B cell (primary cell): ENCODE results near the gene APOD. TPM values are rescaled to one million over a fixed set of nuclear protein-coding genes. Genes with fewer than 3 reads are reported as not detected.

Source experiments
- ATAC-seq: fragments of 200-7000 bp; cut with Tn5 transposase; one replicate; pipeline ENCODE4 v1.10.0; 2021; ENCODE audit warnings: low read depth, mild to moderate bottlenecking, moderate number of reproducible peaks, moderate library complexity
- CTCF ChIA-PET: fragments of 350-600 bp; sonication (Branson Sonifier 250); formaldehyde crosslinking; loops from one replicate; lab custom pipeline; 2021; ENCODE audit warnings: antibody characterized with exemption, inconsistent platforms; lab: Charles Lee
- POLR2A ChIA-PET: fragments of 350-600 bp; sonication (Branson Sonifier 250); formaldehyde crosslinking; loops from one replicate; lab custom pipeline; 2021; ENCODE audit warnings: antibody characterized with exemption; lab: Charles Lee
- DNase-seq: peaks from one replicate; pipeline ENCODE4 v3.0.0; 2013
- H2AFZ ChIP-seq: 2 replicates; pipeline ENCODE4 v1.6.1; 2012; ENCODE audit warnings: mild to moderate bottlenecking, low read depth, low read length; ENCODE audit not compliant: insufficient read depth, poor library complexity, severe bottlenecking
- H3K27ac ChIP-seq, 2 donors: 1 replicate in 1 of 2; 2 replicates in 1 of 2; pipeline ENCODE4 v1.5.1; 2012 to 2013; ENCODE audit warnings: low read length in 2 of 2, mild to moderate bottlenecking in 2 of 2, moderate library complexity in 1 of 2
- H3K27me3 ChIP-seq, 4 experiments: fragments of 200-600 bp in 1 of 4; sonication (generic) in 1 of 4; replicated peaks in 1 of 4; 1 replicate in 2 of 4; 2 replicates in 2 of 4; pipeline versions ENCODE4 v1.6.1 to v1.7.0; 2013 to 2016; ENCODE audit warnings: low read length in 3 of 4, mild to moderate bottlenecking in 2 of 4, mixed read lengths in 1 of 4, moderate library complexity in 1 of 4; ENCODE audit not compliant: insufficient read depth in 4 of 4, control insufficient read depth in 3 of 4; ENCODE audit errors: control extremely low read depth in 1 of 4
- H3K36me3 ChIP-seq, 2 experiments: replicated peaks in 1 of 2; 1 replicate in 1 of 2; 2 replicates in 1 of 2; pipeline versions ENCODE4 v1.6.1 to v1.7.1; 2013; ENCODE audit warnings: low read length in 1 of 2; ENCODE audit not compliant: insufficient read depth in 2 of 2, control insufficient read depth in 1 of 2; ENCODE audit errors: control extremely low read depth in 1 of 2, extremely low read depth in 1 of 2
- H3K4me1 ChIP-seq, 2 donors: fragments of 200-600 bp in 1 of 2; sonication (generic) in 1 of 2; 1 replicate in 1 of 2; 2 replicates in 1 of 2; pipeline versions ENCODE4 v1.5.1 to v1.6.1; 2013 to 2017; ENCODE audit warnings: low read length in 2 of 2; ENCODE audit not compliant: control insufficient read depth in 2 of 2, insufficient read depth in 2 of 2
- H3K4me2 ChIP-seq: replicated peaks from 2 replicates; pipeline ENCODE3; 2012; ENCODE audit warnings: mild to moderate bottlenecking, low read depth, low read length; ENCODE audit not compliant: poor library complexity, severe bottlenecking
- H3K4me3 ChIP-seq, 5 experiments: fragments of 200-600 bp in 1 of 5; sonication (generic) in 1 of 5; 1 replicate in 3 of 5; 2 replicates in 2 of 5; pipeline versions ENCODE4 v1.5.1 to v1.7.0; 2011 to 2016; ENCODE audit warnings: low read length in 4 of 5, mild to moderate bottlenecking in 4 of 5, low read depth in 2 of 5, control low read depth in 1 of 5, moderate library complexity in 1 of 5; ENCODE audit not compliant: insufficient read depth in 1 of 5; ENCODE audit errors: control extremely low read depth in 1 of 5, extremely low read depth in 1 of 5
- H3K79me2 ChIP-seq: fragments of 200-600 bp; sonication (generic); one replicate; pipeline ENCODE4 v1.6.0; 2016; ENCODE audit warnings: low read length; ENCODE audit not compliant: control insufficient read depth, insufficient read depth
- H3K9ac ChIP-seq: fragments of 200-600 bp; sonication (generic); 2 replicates; pipeline ENCODE4 v1.6.1; 2017; ENCODE audit warnings: mild to moderate bottlenecking, low read length, moderate library complexity
- H3K9me3 ChIP-seq, 3 donors: one replicate each; pipeline versions ENCODE4 v1.6.1 to v1.7.1; 2013; ENCODE audit warnings: low read length in 2 of 3; ENCODE audit not compliant: control insufficient read depth in 2 of 3, insufficient read depth in 1 of 3; ENCODE audit errors: control extremely low read depth in 1 of 3
- H4K20me1 ChIP-seq: 2 replicates; pipeline ENCODE4 v1.6.0; 2012; ENCODE audit warnings: mild to moderate bottlenecking, low read length; ENCODE audit not compliant: insufficient read depth, control insufficient read depth, poor library complexity, severe bottlenecking
- H3K27ac Mint-ChIP-seq: one replicate; pipeline ENCODE4 v1.8.0; 2021; ENCODE audit warnings: mixed read lengths
- H3K27me3 Mint-ChIP-seq: one replicate; pipeline ENCODE4 v1.8.0; 2021; ENCODE audit warnings: mixed read lengths
- H3K4me1 Mint-ChIP-seq: one replicate; pipeline ENCODE4 v1.8.0; 2021; ENCODE audit warnings: mixed read lengths
- H3K4me3 Mint-ChIP-seq: one replicate; pipeline ENCODE4 v1.8.0; 2021; ENCODE audit warnings: mixed read lengths
- H3K9me3 Mint-ChIP-seq: one replicate; pipeline ENCODE4 v1.8.0; 2022; ENCODE audit warnings: mixed read lengths; ENCODE audit not compliant: insufficient read depth
- EZH2 ChIP-seq: IDR thresholded peaks from 2 replicates; pipeline ENCODE4 v1.6.1; 2012; ENCODE audit warnings: borderline replicate concordance, low read depth, mild to moderate bottlenecking, moderate library complexity, low read length; ENCODE audit not compliant: insufficient read depth, poor library complexity, severe bottlenecking
- WGBS: methylation state at CpG from one replicate; pipeline ENCODE4 v1.1.5; 2013; ENCODE audit warnings: missing lambda C conversion rate; ENCODE audit not compliant: insufficient coverage; 5-methylcytosine and 5-hydroxymethylcytosine counted together
- intact Hi-C: fragments of 100-400 bp; cut with micrococcal nuclease; formaldehyde crosslinking; loops from one replicate; pipeline ENCODE4 v1.10.0; 2022
- polyA plus RNA-seq: library from polyadenylated mRNA; depleted of rRNA; stranded (reverse); fragments of >200 nt; gene quantifications from 2 replicates; pipeline ENCODE4 v1.2.3, GENCODE V29; 2012
- total RNA-seq, 2 donors: library from RNA; stranded (reverse); fragments of 120-200 nt in 1 of 2; gene quantifications; 1 replicate in 1 of 2; 2 replicates in 1 of 2; pipeline versions ENCODE4 v1.2.3 to v1.2.4, GENCODE V29; 2013 to 2022
- TF ChIP-seq, protein P1 (sequence below): fragments of 200-600 bp; IDR thresholded peaks from one replicate; pipeline ENCODE4 v1.8.0; 2022; ENCODE audit warnings: antibody characterized with exemption, mild to moderate bottlenecking

Gene APOD
- total and polyA plus RNA-seq, 2 donors (not counting 1 experiment from before 2014, with no cell fraction given), result 0.59 TPM; not detected in 1

DNA sequence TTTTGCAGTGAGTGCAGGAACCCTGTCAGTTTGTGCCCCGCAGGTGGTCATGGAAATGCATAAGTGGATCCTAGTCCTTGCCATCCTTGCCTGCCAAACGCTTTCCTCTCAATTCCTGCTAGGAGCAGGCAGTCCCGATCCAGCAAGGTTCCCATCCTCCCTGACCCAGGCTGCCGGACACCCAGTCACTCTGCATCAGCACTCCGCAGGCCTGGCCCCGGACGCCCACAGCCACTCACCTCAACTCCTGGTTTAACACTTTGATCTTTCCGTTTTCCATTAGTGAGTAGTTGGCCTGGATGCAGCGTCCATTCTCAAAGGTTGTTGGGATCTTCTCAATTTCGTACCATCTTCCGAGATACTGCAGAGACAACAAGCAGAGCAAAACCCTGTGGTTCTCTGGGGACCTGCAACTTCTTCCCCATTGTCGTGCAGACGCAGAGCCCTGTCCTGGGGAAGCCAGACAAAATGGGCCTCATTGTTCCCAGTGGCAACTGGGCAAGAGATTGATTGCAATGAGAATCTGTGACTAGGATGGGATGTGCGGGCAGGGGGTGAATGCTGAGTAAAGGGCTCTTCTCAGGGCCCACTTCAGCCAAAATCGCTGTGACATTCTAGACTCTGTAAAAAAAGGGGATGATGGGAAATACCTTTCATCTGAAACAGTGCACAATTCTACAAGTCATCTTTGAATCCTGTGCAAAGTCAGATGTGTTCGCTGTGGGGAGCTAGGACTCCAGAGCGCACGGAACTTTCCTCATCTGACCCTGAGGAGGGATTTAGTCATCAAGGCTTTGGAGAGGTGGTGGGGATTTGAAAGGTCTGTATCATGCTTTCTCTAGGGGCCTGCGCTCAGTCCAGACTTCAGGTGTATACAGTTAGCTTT, 9.9 kb downstream of the APOD start:
- Mint-ChIP-seq H3K4me1 (peaks cover 14% of the 10 kb centered on the region), H3K27ac (no peak overlapping the region), H3K4me3 (no peak overlapping the region), H3K27me3 (no peaks in the 10 kb centered on the region), H3K9me3 (no peaks in the 10 kb centered on the region)
- ChIA-PET CTCF (no interaction called here), POLR2A (no interaction called here)
- Histone ChIP-seq H3K36me3 (no peaks in the 10 kb centered on the region), H3K9ac (no peak overlapping the region), H3K27ac (no peak overlapping the region), H3K27me3 (no peaks in the 10 kb centered on the region), H3K4me1 (peaks cover 0 to 10% of the 10 kb centered on the region in 2 donors), H3K79me2 (no peaks in the 10 kb centered on the region), H3K4me3 (no peak overlapping the region), H3K9me3 (no peaks in the 10 kb centered on the region), H4K20me1 (no peaks in the 10 kb centered on the region), H2AFZ (no peak overlapping the region), H3K4me2 (no peak overlapping the region)
- DNase-seq, result no peak
- no peak for ATAC-seq
- intact Hi-C loops, result no loop called here
- TF ChIP-seq EZH2, result no peak
- TF ChIP-seq, protein P1, sequence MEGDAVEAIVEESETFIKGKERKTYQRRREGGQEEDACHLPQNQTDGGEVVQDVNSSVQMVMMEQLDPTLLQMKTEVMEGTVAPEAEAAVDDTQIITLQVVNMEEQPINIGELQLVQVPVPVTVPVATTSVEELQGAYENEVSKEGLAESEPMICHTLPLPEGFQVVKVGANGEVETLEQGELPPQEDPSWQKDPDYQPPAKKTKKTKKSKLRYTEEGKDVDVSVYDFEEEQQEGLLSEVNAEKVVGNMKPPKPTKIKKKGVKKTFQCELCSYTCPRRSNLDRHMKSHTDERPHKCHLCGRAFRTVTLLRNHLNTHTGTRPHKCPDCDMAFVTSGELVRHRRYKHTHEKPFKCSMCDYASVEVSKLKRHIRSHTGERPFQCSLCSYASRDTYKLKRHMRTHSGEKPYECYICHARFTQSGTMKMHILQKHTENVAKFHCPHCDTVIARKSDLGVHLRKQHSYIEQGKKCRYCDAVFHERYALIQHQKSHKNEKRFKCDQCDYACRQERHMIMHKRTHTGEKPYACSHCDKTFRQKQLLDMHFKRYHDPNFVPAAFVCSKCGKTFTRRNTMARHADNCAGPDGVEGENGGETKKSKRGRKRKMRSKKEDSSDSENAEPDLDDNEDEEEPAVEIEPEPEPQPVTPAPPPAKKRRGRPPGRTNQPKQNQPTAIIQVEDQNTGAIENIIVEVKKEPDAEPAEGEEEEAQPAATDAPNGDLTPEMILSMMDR, result no peak
- WGBS, result 96% methylated on average over 19 of the region's 19 CpGs

DNA sequence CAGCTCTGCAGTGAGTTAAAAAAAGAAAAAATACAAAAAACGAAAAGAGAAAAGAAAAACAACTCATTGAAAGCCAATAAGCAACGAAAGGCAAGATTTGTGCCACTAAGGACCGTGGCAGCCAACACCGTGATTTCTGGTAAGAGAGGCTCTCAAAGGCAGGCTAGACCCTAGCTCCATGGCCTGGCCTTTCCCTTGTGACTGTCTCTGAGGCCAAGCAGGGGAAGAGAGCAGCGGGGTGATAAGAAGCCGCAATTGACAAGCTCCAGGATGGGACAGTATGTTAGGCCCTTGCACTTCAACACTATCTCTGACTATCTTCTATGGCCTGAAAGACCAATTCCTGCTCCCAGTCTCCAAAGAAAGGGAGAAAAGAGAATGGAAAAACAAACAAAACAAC, 12.4 kb downstream of the APOD start:
- Histone ChIP-seq H3K9me3 (no peaks in the 10 kb centered on the region), H3K27me3 (no peaks in the 10 kb centered on the region), H3K36me3 (no peaks in the 10 kb centered on the region), H3K4me2 (no peak overlapping the region), H4K20me1 (no peaks in the 10 kb centered on the region), H3K4me1 (peaks cover 0 to 20% of the 10 kb centered on the region in 2 donors), H3K79me2 (no peaks in the 10 kb centered on the region), H2AFZ (no peak overlapping the region), H3K4me3 (no peak overlapping the region), H3K27ac (no peak overlapping the region), H3K9ac (no peak overlapping the region)
- DNase-seq, result no peak
- WGBS, result 97% methylated on average over 3 of the region's 6 CpGs
- Mint-ChIP-seq H3K27me3 (peaks cover 5% of the 10 kb centered on the region), H3K9me3 (no peaks in the 10 kb centered on the region), H3K4me1 (peaks cover 23% of the 10 kb centered on the region), H3K27ac (no peak overlapping the region), H3K4me3 (no peak overlapping the region)
- intact Hi-C loops, result no loop called here
- ATAC-seq, result no peak
- CTCF ChIA-PET, result no interaction called here
- no peak for TF ChIP-seq EZH2
- TF ChIP-seq, protein P1, result no peak
- POLR2A ChIA-PET, result no interaction called here
